CD4-positive, alpha-beta T cell treated with Interferon gamma for 1 hour (primary cell): ENCODE results near the gene PCDHGA3.
A peak's percentile ranks its signal among the peaks of the same experiment; 100 is the strongest.
"Not testable (repeated sequence)": the region's sequence is repeated elsewhere in the genome, so short reads cannot be mapped to it uniquely, and the experiment has no call there.

ENCODE experiments used
- DNase-seq: peaks from one replicate; pipeline ENCODE4 v3.0.0-alpha.2; 2020

The PCDHGA3 gene

DNA sequence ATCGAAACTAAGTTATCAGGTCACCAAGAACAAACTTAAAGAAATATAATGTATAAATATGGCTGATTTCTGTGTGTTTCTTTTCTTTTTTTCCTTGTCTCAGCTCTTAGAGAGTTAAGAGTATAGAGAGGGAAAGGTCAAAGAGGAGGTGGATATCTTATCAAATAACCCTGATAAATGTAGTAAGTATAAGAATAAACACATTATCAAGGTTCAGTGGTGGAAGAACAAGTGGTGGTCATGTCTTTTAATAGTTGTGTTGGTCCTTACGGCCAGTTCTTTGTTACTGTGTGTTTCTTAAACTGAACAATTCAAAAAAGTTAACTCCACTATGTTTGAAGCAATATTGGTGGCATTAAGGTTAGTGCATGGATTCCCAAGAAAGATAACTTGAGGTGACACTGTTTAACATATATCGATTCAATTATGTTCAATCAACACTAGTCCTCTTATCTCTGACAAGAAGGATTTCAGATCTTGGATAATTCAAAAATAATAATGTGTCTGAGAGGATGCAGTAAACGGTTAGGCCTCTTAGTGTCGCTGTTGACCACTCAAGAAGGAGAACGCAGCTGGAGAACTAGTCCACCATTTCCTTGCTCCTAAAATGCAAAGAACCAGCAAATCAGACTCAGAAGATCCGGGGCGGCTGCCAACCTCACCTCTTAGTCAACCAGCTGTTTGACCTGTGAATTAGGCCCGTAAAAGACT lies at the start of gene PCDHGA3:
Gene PCDHGA3, plus strand, starts transcription at position 588 of the 711 bp plus-strand sequence. CDS start 205 bp downstream, outside the sequence.
- DNase-seq, result no peak

DNA sequence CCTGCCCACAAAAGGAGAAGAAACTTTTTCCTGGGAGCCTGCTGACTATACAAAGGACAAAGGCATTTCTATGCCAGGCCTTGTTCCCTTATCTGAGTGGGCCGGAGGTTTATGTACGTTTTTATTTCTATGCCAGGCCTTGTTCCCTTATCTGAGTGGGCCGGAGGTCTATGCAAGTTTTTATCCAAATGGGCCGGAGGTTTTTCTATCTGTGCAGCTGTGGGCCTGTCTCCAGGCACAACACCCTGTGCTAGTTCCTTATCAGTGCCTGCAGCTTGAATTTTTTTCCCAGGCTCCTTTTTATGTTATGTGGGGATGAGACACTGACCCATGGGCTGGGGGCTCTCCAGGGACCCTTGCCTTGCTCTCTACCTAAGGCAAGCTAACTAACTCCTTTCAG lies 45.3 kb upstream of the PCDHGA3 start:
- DNase-seq, result no peak

DNA sequence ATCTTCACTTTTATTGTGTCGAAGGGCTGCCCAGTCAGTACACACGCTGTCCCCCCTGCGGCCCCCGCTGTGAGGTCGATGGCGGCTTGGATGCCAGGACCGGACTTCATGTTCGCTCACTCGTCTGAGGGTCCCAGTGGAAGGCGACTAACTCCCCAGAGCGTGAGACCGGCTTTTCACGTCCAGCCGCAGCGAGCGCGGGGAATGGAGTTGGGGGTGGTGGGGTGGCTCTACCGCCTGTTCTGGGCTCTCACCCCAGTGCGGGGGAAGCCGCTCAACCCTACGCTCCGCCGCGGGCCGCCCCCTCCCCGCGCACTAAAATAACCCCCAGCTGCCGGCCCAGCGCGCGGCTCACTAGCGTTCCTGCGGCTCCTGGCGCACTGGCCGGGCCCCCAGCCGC lies 39.9 kb upstream of the PCDHGA3 start, which contains the start of gene SLC25A2:
Gene SLC25A2, minus strand, starts transcription at position 294 of the 400 bp plus-strand sequence. Its CDS starts 184 bp downstream, at position 110.
- DNase-seq, result no peak

DNA sequence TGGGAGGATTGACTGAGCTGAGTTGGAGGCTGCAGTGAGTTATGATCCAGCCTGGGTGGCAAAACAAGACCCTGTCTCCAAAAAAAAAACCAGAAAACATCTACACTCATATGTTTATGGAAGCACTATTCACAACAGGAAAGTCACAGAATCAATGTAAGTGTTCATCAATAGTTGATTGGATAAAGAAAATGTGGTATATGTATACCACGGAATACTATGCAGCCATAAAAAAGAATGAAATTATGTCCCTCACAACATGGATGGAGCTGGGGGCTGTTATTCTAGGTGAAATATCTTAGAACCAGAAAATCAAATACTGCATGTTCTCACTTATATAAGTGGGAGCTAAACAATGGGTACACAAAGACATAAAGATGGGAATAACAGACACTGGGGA lies 37.0 kb upstream of the PCDHGA3 start:
- no peak for DNase-seq

DNA sequence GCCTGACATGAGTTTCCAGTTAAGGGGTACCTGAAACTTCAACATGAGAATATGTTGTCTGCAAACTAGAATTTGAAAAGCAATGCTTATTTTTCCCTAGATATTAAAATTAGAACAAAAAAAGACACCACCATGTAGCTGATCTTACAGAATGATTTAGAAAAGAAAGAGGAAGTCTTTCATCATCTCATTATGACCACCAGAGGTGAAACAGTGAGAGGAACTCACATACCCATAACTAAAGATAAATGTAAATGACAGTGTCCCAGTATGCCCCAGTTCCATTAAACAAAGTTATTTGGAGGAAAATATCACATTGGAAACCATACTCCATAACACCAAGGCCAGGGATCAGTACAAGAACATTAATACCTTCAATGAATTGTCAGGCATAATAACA lies 29.9 kb upstream of the PCDHGA3 start:
- no peak for DNase-seq

DNA sequence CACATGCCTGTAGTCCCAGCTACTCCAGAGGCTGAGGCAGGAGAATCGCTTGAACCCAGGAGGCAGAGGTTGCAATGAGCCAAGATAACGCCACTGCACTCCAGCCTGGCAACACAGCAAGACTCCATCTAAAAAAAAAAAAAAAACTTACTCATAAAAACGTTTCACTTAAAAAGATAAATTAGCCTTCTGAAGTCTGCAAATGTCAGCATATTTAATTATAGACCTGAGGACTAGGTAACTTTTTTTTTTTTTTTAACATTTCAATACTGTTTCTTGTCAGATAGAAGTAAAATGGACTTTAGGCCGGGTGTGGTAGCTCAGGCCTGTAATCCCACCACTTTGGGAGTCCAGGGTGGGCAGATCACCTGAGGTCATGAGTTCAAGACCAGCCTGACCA lies 26.7 kb upstream of the PCDHGA3 start:
- not testable (repeated sequence) for DNase-seq

DNA sequence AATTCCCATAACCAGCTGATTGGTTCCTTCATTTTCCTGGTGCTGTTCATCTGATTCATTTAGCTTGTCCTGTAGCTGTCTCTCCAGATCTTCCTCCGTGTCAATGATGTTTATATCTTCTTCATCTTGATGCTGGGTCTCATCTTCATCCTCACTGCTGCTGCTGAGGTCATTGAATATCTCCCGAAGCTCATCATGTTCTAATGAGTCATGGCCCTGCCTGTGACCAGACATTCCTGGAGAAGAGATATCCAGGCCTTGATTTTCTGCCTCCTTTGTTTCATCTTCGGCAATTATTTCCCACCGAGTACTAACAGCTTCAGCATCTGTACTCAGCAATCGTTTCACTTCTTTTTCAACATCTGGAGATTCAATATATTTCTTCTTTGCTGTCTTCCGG lies 24.4 kb upstream of the PCDHGA3 start:
- no peak for DNase-seq

DNA sequence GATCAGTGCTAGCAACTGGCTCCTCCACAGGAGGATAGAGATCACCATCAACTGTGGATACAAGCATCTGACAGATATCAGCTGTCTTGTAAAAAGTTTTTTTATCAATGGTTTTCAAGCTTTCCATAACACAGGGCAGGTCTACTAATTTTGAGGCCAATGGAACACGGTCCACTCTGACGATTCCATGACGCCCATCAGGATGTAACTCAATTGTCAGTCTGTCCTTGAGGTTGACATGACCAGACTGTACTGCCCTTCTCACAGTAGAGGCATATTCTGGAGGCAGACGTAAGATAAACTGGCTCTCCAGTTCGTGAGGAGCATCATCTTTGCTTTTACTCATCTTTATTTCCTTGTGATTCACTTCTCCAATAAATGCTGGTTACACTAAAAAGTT lies 23.9 kb upstream of the PCDHGA3 start:
- no peak for DNase-seq

DNA sequence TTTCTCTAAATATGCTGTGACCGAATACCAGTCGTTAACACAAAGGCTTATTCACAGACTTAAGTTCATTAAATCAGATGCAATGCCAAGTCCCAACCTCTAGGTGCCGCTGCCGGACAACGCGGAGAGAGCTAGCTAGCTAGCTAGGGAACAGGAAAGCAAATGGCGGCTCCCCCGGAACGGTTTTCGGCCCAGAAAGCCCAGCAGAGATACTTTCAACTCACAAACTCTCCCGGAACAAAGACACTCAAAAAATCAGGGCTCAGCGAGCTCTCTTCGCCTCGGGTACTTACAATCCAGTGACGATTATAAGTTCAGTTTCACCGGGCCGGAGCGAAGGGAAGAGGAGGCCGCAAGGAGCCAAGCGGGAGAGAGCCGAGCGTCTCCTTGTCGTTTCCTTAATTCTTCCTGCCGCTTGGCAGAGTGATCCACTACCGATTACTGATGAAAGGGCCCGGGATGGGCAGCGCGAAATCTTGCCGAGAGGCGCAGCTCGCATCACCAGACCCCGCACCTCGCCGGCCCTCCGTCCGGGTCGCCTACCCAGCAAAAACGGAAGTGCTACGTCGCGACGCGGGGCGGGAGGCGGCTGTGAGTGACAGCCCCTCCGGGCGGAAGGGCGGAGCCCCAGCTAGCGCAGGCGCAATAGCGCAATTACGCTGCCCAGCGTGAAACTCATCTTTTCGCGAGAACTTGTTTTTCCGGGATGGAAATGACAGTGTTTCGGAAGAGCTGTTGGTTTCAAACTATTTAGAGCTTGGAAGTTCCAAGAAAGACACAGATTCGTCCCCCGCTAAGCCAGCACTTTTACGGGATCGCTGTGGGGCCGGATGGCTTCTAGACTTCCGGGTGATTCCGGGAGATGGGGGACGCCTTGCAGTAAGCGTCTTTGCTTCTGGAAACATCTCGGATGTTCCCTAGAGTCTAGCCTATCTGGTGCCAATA lies 23.1 kb upstream of the PCDHGA3 start, which contains the start of gene TAF7:
Gene TAF7, minus strand, starts transcription at position 560 of the 945 bp plus-strand sequence. CDS start 740 bp downstream, outside the sequence.
- peak; percentile 93 for DNase-seq

DNA sequence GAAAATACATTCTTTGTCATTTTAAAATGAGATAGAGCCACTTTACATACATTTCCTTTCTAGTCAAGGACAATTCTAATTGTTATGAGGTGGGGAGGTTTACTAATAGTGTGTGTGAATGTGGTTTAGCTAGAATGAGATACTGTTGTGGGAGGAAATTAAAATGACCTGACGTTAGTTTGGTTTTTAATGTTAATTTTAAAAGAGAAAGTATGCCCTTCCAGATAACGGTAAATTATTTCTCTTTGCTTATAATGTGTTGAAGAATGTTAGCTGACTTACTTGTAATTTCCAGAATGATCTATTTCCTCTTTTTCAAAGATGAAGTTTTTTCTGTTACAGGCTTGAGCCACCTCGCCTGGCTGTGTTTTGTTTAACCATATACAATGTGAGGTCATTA lies 21.4 kb upstream of the PCDHGA3 start:
- DNase-seq, result no peak

DNA sequence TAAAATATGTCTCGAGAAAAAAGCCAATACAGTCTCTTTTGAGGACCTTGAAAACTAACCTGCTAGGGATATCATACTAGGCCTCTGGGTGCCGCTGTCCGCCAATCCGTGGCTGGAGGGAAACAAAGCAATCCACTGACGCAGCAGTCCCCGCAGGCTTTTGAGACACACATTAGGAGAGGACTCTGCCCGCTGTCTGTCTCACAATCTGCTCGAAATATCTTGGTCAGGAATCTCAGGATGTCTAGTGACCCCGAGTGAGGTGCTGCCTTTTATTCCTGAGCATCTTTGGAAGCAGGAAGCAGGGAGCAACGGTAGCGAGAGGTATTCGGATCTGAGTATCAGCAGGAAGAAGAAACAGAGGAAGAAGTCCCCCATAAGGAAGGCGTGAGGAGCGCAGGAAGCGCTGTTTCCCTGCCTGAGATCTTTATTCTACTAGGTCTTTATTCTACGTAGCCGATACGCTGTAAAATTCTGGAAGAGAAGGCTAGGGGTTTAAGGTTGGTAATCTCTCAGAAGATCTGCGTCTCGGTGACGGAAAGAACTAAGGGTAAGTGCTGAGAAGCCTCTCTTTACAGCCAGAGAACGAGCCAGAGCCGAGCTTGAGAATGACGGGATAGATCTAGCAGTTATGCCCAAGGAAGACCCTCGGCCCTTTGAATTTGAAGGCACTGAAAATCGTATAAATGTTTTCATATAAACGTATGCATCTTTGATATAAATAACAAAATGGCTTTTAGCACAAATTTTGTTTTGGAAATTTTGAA lies 17.4 kb upstream of the PCDHGA3 start:
- DNase-seq, result peak; percentile 70

DNA sequence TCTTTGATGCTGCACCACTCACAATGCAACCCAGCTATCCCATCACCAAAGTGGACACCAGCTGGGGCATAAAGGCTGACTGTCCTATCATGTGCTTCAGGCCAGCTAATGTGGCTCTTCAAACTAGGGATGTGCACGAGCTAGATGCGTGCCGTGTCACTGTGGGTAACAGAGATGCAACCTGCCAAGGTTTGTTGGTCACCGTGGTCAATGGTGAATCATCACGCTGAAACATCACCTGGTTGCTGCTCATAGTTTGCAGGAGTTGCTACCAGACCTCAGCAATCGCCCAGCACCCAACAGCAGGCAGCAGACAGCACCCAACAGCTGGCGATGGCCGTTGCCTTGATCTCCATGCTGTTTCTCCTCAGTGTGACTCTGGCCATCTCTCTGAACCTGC lies 15.4 kb upstream of the PCDHGA3 start:
- no peak for DNase-seq

DNA sequence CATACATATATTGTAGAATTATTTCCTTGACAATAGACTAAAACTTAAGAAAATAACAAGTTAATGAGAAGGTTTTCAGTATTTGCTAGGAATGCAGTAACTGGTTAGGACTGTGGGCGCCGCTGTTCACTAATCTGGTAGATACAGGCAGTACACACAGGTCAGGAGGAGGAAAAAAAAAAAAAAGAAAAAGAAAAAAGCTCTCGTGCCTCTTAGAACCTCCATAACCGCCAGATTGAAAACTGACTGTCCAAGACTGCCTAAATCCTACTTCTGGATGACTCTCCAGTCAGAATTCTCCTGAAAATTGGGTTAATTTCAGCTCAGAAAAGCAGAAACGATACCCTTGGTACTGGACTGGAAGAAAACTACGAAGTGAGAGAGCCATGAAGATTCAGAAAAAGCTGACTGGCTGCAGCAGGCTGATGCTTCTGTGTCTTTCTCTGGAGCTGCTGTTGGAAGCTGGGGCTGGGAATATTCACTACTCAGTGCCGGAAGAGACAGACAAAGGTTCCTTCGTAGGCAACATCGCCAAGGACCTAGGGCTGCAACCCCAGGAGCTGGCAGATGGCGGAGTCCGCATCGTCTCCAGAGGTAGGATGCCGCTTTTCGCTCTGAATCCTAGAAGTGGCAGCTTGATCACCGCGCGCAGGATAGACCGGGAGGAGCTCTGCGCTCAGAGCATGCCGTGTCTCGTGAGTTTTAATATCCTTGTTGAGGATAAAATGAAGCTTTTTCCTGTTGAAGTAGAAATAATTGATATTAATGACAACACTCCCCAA lies 13.1 kb upstream of the PCDHGA3 start, which contains the start of gene PCDHGA1:
Gene PCDHGA1, plus strand, starts transcription at position 216 of the 782 bp plus-strand sequence.
- DNase-seq, result peak; percentile 23

DNA sequence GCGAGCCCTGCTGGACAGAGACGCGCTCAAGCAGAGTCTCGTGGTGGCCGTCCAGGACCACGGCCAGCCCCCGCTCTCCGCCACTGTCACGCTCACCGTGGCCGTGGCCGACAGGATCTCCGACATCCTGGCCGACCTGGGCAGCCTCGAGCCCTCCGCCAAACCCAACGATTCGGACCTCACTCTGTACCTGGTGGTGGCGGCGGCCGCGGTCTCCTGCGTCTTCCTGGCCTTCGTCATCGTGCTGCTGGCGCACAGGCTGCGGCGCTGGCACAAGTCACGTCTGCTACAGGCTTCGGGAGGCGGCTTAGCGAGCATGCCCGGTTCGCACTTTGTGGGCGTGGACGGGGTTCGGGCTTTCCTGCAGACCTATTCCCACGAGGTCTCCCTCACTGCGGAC lies 11.1 kb upstream of the PCDHGA3 start:
- not testable (repeated sequence) for DNase-seq

DNA sequence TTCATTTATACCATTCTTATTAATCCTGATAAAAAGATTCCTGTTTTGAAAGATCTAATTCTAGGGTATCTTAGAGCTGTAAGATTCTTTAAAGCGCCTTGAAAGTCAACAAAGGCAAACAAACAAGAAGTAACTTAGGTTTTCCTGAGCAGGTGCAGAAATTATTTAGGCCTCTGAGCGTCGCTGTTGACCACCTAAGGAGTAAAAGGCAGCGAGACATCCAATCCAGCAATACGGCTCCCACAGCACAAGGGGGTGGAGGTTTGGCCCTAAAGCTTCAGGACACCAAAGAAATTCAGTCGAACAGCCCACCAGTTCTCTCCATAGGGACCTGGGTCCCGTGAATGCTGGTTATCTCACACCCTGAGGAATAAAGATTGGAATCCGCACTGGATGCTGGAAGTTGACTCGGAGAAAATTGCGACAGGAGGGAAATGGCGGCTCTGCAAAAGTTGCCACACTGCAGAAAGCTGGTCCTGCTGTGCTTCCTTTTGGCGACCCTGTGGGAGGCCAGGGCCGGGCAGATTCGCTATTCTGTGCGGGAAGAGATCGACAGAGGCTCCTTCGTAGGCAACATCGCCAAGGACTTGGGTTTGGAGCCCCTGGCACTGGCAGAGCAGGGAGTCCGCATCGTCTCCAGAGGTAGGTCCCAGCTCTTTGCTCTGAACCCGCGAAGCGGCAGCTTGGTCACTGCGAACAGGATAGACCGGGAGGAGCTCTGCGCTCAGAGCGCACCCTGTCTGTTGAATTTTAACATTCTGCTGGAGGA lies 4.9 kb upstream of the PCDHGA3 start, which contains the start of gene PCDHGA2:
Gene PCDHGA2, plus strand, starts transcription at position 223 of the 769 bp plus-strand sequence.
- no peak for DNase-seq

DNA sequence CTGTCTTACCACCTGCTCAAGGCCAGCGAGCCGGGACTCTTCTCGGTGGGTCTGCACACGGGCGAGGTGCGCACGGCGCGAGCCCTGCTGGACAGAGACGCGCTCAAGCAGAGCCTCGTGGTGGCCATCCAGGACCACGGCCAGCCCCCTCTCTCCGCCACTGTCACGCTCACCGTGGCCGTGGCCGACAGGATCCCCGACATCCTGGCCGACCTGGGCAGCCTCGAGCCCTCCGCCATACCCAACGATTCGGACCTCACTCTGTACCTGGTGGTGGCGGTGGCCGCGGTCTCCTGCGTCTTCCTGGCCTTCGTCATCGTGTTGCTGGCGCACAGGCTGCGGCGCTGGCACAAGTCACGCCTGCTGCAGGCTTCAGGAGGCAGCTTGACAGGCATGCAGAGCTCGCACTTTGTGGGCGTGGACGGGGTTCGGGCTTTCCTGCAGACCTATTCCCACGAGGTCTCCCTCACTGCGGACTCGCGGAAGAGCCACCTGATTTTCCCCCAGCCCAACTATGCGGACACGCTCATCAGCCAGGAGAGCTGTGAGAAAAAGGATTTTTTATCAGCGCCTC lies 2.8 kb upstream of the PCDHGA3 start:
- not testable (repeated sequence) for DNase-seq

DNA sequence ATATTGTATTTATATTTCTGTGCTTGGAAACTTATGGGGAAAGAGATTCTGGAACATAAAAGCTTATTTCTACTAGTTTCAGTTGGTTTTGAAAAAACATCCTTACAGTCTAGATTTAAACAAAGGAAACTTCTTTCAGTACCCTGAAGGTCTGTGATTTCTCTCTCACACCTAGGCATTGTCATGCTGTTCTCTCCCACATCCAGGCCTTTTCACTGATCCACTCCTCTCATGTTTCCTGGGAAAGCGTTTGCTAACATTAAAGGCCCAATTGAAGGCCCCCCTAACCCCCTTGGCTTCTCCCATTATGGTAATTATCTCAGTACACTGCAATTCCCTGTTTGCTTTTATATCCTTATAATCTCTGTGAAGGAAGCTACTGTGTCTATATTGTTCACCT lies 856 bp upstream of the PCDHGA3 start:
- DNase-seq, result no peak

DNA sequence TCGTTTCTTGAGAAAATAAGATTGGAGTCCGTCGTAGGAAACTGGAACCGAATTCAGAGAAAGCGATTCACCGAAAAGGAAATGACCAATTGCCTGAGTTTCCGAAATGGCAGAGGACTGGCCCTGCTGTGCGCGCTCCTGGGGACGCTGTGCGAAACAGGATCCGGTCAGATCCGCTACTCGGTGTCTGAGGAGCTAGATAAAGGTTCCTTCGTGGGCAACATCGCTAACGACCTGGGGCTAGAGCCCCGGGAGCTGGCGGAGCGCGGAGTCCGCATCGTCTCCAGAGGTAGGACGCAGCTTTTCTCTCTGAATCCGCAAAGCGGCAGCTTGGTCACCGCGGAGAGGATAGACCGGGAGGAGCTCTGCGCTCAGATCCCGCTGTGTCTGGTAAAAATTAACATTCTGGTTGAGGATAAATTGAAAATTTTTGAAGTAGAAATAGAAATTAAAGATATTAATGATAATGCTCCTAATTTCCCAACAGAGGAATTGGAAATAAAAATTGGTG lies 379 bp downstream of the PCDHGA3 start:
- no peak for DNase-seq

DNA sequence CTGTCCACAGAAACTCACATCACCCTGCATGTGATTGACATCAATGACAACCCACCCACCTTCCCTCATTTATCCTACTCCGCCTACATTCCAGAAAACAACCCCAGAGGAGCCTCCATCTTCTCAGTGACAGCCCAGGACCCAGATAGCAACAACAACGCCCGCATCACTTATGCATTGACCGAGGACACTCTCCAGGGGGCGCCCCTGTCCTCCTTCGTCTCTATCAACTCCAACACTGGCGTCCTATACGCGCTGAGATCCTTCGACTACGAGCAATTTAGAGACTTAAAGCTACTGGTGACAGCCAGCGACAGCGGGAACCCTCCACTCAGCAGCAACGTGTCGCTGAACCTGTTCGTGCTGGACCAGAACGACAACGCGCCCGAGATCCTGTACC lies 1.7 kb downstream of the PCDHGA3 start:
- DNase-seq, result no peak

DNA sequence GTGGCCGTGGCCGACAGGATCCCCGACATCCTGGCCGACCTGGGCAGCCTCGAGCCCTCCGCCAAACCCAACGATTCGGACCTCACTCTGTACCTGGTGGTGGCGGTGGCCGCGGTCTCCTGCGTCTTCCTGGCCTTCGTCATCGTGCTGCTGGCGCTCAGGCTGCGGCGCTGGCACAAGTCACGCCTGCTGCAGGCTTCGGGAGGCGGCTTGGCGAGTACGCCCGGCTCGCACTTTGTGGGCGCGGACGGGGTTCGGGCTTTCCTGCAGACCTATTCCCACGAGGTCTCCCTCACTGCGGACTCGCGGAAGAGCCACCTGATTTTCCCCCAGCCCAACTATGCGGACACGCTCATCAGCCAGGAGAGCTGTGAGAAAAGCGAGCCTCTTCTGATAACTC lies 2.4 kb downstream of the PCDHGA3 start:
- not testable (repeated sequence) for DNase-seq
